GM23338 (cell line): Measurements from ENCODE around the gene PSMD13.
"Not testable (repeated sequence)": the region's sequence is repeated elsewhere in the genome, so short reads cannot be mapped to it uniquely, and the experiment has no call there.

ENCODE experiments used
- CREB1 ChIP-seq: fragments of 250-450 bp; sonication (Bioruptor Pico); IDR thresholded peaks from 2 replicates; pipeline ENCODE4 v1.5.0; 2020; ENCODE audit warnings: low read depth, mild to moderate bottlenecking, moderate library complexity
- EZH2 ChIP-seq: fragments of 200-600 bp; sonication (generic); IDR thresholded peaks from one replicate; pipeline ENCODE4 v1.8.0; 2017; ENCODE audit warnings: antibody characterized with exemption, mild to moderate bottlenecking, low read depth; ENCODE audit not compliant: unreplicated experiment
- POLR2AphosphoS5 ChIP-seq: IDR thresholded peaks from 2 replicates; pipeline ENCODE4 v1.6.1; 2016; ENCODE audit warnings: antibody characterized with exemption, low read depth
- STAT1 ChIP-seq: IDR thresholded peaks from one replicate; pipeline ENCODE4 v1.6.1; 2016; ENCODE audit warnings: antibody characterized with exemption; ENCODE audit not compliant: unreplicated experiment
- TF ChIP-seq, protein P1 (sequence below), 2 experiments: fragments of 200-600 bp in 1 of 2; sonication (generic) in 1 of 2; conservative IDR thresholded peaks; 2 replicates each; pipeline versions ENCODE4 v1.5.1 to v1.6.1; 2016 to 2017; ENCODE audit warnings: antibody characterized with exemption in 2 of 2, low read depth in 2 of 2, mild to moderate bottlenecking in 2 of 2, moderate library complexity in 1 of 2
- TF ChIP-seq, protein P2 (sequence below): IDR thresholded peaks from one replicate; pipeline ENCODE4 v1.6.1; 2018; ENCODE audit warnings: antibody characterized with exemption; ENCODE audit not compliant: unreplicated experiment

- not testable (repeated sequence) for TF ChIP-seq POLR2AphosphoS5; EZH2; STAT1; CREB1 (CRISPR knock-in tag)
- TF ChIP-seq, protein P1, sequence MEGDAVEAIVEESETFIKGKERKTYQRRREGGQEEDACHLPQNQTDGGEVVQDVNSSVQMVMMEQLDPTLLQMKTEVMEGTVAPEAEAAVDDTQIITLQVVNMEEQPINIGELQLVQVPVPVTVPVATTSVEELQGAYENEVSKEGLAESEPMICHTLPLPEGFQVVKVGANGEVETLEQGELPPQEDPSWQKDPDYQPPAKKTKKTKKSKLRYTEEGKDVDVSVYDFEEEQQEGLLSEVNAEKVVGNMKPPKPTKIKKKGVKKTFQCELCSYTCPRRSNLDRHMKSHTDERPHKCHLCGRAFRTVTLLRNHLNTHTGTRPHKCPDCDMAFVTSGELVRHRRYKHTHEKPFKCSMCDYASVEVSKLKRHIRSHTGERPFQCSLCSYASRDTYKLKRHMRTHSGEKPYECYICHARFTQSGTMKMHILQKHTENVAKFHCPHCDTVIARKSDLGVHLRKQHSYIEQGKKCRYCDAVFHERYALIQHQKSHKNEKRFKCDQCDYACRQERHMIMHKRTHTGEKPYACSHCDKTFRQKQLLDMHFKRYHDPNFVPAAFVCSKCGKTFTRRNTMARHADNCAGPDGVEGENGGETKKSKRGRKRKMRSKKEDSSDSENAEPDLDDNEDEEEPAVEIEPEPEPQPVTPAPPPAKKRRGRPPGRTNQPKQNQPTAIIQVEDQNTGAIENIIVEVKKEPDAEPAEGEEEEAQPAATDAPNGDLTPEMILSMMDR (conservative IDR thresholded peaks at IDR 0.05; ENCODE audit: low read depth in 2 of 2), result not testable (repeated sequence)
- TF ChIP-seq, protein P2, sequence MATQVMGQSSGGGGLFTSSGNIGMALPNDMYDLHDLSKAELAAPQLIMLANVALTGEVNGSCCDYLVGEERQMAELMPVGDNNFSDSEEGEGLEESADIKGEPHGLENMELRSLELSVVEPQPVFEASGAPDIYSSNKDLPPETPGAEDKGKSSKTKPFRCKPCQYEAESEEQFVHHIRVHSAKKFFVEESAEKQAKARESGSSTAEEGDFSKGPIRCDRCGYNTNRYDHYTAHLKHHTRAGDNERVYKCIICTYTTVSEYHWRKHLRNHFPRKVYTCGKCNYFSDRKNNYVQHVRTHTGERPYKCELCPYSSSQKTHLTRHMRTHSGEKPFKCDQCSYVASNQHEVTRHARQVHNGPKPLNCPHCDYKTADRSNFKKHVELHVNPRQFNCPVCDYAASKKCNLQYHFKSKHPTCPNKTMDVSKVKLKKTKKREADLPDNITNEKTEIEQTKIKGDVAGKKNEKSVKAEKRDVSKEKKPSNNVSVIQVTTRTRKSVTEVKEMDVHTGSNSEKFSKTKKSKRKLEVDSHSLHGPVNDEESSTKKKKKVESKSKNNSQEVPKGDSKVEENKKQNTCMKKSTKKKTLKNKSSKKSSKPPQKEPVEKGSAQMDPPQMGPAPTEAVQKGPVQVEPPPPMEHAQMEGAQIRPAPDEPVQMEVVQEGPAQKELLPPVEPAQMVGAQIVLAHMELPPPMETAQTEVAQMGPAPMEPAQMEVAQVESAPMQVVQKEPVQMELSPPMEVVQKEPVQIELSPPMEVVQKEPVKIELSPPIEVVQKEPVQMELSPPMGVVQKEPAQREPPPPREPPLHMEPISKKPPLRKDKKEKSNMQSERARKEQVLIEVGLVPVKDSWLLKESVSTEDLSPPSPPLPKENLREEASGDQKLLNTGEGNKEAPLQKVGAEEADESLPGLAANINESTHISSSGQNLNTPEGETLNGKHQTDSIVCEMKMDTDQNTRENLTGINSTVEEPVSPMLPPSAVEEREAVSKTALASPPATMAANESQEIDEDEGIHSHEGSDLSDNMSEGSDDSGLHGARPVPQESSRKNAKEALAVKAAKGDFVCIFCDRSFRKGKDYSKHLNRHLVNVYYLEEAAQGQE, result not testable (repeated sequence)
Measured at GRCh38 chr11:220641-221215, 16.0 kb upstream of the PSMD13 start.
